Nephron progenitor cell (in vitro differentiated cells): ENCODE results near the gene BMF.

Experiments
- DNase-seq: peaks from one replicate; pipeline ENCODE4 v3.0.0; 2021
- H3K27ac Mint-ChIP-seq: 2 replicates; pipeline ENCODE4 v1.8.0; 2021; ENCODE audit warnings: mild to moderate bottlenecking, moderate library complexity, mixed read lengths
- H3K27me3 Mint-ChIP-seq: 2 replicates; pipeline ENCODE4 v1.8.0; 2021; ENCODE audit warnings: mild to moderate bottlenecking, low read depth, mixed read lengths; ENCODE audit not compliant: poor library complexity
- H3K36me3 Mint-ChIP-seq: 2 replicates; pipeline ENCODE4 v1.8.0; 2021; ENCODE audit warnings: low read depth, mixed read lengths
- H3K4me1 Mint-ChIP-seq: 2 replicates; pipeline ENCODE4 v1.8.0; 2021; ENCODE audit warnings: mixed read lengths
- H3K4me3 Mint-ChIP-seq: 2 replicates; pipeline ENCODE4 v1.8.0; 2021; ENCODE audit warnings: mild to moderate bottlenecking, moderate library complexity, mixed read lengths
- H3K9me3 Mint-ChIP-seq: 2 replicates; pipeline ENCODE4 v1.8.0; 2021; ENCODE audit warnings: mild to moderate bottlenecking, moderate library complexity, mixed read lengths
- TF ChIP-seq, protein P1 (sequence below): fragments of 200-600 bp; sonication (generic); IDR thresholded peaks from 2 replicates; pipeline ENCODE4 v1.5.0; 2021; ENCODE audit warnings: antibody characterized with exemption

BMF gene

DNA sequence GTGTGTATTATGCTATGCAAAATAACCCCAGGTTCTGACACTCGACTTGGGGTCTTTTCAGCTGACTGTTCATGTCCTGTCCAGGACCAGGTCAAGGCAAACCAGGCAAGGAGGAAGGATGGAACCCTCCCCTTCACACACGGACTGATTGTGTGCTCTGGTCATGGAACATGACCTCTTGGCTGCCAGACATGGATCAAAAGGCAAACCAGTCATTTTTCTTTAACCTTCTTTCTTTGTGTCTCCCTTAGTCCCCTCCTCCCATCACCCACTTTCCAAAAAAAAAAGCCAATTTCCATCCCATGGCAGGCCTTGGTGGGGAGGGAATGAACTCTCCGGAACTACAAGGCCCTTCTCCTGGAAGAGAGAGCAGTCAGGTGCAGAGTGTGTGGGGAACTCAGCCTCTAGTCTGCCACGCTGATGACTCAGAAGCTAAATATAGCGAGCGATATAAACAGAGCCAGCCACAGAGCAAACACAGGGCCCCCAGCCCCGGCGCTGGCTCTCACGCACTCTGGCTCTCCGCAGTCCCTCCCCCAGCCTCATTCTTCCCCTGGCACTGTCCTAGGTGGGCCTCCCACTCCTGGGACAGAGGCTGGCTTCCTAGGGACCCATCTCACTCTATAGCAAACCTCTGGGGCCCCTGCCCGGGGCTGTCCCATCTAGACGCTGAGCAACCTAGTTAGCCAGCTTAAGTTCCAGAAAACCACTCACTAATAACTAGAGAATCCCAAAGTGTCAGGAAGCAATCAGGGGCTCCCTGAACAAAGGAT lies 10.0 kb downstream of the BMF start:
- H3K27me3 Mint-ChIP-seq = no peaks in the 10 kb centered on the region
- TF ChIP-seq, protein P1, sequence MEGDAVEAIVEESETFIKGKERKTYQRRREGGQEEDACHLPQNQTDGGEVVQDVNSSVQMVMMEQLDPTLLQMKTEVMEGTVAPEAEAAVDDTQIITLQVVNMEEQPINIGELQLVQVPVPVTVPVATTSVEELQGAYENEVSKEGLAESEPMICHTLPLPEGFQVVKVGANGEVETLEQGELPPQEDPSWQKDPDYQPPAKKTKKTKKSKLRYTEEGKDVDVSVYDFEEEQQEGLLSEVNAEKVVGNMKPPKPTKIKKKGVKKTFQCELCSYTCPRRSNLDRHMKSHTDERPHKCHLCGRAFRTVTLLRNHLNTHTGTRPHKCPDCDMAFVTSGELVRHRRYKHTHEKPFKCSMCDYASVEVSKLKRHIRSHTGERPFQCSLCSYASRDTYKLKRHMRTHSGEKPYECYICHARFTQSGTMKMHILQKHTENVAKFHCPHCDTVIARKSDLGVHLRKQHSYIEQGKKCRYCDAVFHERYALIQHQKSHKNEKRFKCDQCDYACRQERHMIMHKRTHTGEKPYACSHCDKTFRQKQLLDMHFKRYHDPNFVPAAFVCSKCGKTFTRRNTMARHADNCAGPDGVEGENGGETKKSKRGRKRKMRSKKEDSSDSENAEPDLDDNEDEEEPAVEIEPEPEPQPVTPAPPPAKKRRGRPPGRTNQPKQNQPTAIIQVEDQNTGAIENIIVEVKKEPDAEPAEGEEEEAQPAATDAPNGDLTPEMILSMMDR = no peak
- H3K4me3 Mint-ChIP-seq = peak overlapping the region; percentile 64
- H3K9me3 Mint-ChIP-seq = no peaks in the 10 kb centered on the region
- no peak for DNase-seq
- H3K4me1 Mint-ChIP-seq = peaks cover 98% of the 10 kb centered on the region
- peak overlapping the region; percentile 99 for H3K27ac Mint-ChIP-seq
- peaks cover 48% of the 10 kb centered on the region for H3K36me3 Mint-ChIP-seq

DNA sequence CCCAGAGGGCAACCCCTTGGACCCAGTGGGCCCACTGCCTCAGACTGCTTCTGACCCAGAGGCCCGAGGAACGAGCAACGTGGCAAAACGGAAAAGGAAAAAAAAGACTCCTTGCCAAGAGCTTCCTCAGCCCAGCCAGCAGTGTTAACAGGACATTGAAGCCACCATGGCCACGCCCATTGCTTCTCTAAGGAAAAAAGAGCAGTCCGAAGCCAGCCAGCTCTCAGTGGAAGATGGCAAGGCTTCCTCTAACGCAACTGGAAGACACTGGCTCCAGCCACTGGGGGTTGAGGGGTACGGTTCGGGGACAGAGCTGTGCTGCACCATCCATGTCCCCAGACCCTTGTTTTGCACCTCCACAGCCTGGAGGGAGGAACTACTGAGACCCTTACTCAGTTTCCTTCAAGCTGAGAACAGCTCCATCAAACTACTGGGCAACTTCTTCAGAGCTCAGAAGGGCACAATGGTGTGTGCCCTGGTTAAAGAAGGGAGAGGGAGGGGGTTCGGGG lies 10.7 kb downstream of the BMF start:
- Mint-ChIP-seq H3K27me3 (no peaks in the 10 kb centered on the region), H3K4me1 (peaks cover 98% of the 10 kb centered on the region), H3K9me3 (no peaks in the 10 kb centered on the region)

DNA sequence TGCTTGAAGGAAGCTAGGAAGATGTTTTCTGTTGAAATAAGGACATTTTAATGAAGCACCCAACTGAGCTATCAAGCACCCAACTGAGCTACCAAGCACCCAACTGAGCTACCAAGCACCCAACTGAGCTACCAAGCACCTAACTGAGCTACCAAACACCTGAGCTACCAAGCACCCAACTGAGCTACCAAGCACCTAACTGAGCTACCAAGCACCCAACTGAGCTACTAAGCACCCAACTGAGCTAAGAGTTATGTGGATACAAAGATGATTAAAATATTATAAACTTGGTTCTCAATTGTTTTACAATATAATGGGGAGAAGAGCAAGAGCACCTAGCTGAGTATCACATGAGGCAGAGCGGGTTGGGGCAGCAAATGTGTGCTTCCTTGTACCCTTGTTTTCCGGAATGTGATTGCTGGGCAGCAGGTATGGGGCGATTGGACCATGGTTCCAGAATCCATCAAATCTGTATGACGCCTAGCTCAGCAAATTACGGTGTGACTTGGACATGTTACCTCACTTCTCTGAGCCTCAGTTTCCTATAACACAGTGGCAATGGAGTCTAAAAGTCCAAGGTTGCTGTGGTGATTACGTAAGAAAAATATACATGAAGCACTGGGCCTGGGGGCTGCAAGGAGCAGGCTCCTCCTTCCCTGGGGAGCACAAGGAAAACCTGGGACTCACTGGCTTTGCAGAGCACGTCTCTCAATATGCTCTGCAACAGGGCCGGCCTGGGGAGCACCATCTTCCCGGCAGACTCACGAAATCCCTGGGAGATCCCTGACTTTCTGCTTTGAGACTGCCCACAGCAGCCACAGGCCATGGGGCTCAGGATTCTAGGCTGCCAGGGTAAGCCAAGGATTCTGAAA lies 11.3 kb downstream of the BMF start:
- peaks cover 98% of the 10 kb centered on the region for H3K4me1 Mint-ChIP-seq
- H3K27ac Mint-ChIP-seq = peak overlapping the region; percentile 99
- TF ChIP-seq, protein P1 = no peak
- no peaks in the 10 kb centered on the region for H3K9me3 Mint-ChIP-seq
- no peak for DNase-seq
- H3K27me3 Mint-ChIP-seq = peaks cover 2% of the 10 kb centered on the region
- peak overlapping the region; percentile 64 for H3K4me3 Mint-ChIP-seq
- peaks cover 41% of the 10 kb centered on the region for H3K36me3 Mint-ChIP-seq

More for the DNA sequence above, 10.7 kb downstream of the BMF start:
- Mint-ChIP-seq H3K27ac (peak overlapping the region; percentile 99), H3K36me3 (peaks cover 47% of the 10 kb centered on the region), H3K4me3 (peak overlapping the region; percentile 64)
- TF ChIP-seq, protein P1 = no peak
- no peak for DNase-seq

DNA sequence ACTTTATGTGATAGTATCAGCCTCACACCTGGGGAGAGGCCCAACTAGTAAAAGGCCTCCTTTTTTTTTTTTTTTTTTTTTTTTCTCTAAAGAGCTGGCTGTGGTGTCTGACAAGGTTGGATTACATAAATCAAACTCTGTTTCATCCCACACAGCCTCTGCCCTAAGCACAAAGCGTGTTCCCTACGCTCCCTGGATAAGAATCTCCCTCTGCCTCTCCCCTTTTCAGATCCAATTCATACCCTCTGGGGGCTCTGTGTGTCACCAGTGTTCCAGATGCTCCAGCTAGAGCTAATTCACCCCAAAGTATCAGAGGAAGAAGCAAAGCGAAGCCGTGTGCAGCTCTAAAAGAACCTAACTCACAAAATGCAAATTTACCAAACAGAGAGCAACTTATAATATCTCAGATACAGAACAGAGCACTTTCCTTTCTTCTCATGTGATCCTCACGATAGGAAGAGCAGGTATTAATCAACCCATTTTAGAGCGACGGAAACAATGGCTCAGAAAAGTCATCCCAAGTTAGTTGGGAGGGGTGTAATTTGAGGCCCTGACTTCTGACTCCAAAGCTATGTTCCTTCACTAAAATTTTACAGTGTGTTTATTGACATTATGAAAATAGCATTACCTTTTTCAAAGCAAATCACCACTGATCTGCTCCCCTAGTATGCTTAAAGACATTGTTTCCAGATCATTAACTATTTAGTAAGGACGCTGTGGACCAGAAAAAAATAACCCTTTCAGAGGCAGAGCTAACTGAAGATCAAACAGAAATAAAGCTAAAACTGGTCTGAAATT lies 12.4 kb downstream of the BMF start:
- Mint-ChIP-seq H3K9me3 (no peaks in the 10 kb centered on the region), H3K4me3 (peak overlapping the region; percentile 62), H3K27ac (peak overlapping the region; percentile 91), H3K36me3 (peaks cover 41% of the 10 kb centered on the region), H3K27me3 (peaks cover 3% of the 10 kb centered on the region), H3K4me1 (peaks cover 100% of the 10 kb centered on the region)
- TF ChIP-seq, protein P1 = no peak
- no peak for DNase-seq

DNA sequence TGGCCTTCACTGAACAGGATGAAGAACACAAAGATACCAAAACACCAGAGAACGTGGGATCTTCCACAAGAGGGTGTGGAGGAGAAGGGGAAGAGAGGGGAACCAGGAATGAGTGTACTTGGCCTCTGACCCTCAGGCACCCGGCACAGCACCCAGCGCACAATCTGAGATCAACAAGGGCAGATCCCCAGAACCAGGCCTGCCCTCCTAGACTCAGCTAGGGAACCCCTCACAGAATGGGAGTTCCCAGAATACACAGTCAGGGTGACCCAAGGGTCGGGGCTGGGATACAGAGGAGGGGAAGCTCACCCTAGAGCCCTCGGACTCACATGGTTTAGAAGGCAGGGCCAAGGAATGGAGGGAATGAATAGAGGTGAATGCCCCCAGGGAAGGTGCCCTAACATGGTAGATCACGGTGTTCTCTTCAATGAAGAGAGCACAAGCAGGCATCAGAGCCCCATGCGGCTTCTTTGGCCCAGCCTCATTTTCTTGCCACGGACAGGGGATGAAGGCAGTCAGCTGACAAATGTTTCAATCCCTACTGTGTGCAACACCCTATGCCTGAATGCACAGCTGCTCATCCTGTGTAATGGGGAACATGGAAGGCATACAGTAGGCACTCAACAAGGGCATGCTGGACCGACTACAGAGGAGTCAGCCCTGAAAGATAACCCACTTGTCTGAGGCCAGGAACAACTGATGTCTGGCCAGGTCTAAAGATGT lies 13.1 kb downstream of the BMF start:
- DNase-seq = no peak
- Mint-ChIP-seq H3K27ac (peak overlapping the region; percentile 87), H3K9me3 (no peaks in the 10 kb centered on the region), H3K4me3 (peak overlapping the region; percentile 48), H3K27me3 (peaks cover 3% of the 10 kb centered on the region), H3K36me3 (peaks cover 34% of the 10 kb centered on the region), H3K4me1 (peaks cover 100% of the 10 kb centered on the region)
- TF ChIP-seq, protein P1 = no peak
